ENCODE measurements around the gene TNIK.

DNA sequence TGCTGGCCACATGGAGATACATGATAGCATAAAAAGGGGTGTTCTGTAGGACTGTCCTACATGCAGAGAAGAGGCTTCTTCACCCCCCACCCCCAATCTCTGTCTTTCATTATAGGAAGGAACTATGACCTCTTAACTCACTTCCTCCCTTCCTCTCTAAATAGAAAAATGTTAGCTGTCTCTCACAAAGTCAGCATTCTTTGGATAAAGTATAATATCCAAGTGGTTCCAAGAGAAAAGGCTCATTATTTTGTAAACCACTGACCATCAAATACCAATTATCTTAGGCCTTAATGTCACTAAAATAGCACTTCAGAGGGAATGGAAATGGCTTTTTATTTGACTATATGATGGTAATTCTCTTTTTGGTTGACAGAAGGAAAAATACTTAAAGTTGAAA is 338.4 kb downstream of the TNIK start:
- TF ChIP-seq, protein P1, sequence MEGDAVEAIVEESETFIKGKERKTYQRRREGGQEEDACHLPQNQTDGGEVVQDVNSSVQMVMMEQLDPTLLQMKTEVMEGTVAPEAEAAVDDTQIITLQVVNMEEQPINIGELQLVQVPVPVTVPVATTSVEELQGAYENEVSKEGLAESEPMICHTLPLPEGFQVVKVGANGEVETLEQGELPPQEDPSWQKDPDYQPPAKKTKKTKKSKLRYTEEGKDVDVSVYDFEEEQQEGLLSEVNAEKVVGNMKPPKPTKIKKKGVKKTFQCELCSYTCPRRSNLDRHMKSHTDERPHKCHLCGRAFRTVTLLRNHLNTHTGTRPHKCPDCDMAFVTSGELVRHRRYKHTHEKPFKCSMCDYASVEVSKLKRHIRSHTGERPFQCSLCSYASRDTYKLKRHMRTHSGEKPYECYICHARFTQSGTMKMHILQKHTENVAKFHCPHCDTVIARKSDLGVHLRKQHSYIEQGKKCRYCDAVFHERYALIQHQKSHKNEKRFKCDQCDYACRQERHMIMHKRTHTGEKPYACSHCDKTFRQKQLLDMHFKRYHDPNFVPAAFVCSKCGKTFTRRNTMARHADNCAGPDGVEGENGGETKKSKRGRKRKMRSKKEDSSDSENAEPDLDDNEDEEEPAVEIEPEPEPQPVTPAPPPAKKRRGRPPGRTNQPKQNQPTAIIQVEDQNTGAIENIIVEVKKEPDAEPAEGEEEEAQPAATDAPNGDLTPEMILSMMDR (conservative IDR thresholded peaks at IDR 0.05; ENCODE audit: low read depth, low read length): no peak
- TF ChIP-seq EZH2 (IDR thresholded peaks at IDR 0.05; ENCODE audit: low read length, unreplicated experiment): no peak
